ENCODE measurements around the gene CD300LG.

DNA sequence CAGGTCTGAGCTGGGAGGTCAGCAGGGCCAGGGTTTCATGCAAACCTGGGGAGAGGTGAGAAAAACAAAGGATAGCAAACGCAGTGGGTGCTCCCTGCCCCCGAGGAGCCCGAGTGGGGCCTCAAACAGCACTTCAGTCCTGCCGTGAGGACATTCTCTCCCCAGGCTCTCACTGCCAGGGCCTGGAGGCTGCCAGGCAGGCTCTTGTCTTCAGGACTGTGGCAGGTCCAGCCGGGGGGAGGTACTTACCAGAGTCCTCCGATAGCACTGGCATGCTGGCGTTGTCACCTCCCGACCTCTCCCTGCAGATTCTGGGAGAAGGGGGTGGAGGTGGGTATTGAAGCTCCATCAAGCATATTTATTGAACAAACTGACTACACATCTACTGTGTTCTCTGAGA, 15.3 kb upstream of the CD300LG start:
- TF ChIP-seq, protein P1, sequence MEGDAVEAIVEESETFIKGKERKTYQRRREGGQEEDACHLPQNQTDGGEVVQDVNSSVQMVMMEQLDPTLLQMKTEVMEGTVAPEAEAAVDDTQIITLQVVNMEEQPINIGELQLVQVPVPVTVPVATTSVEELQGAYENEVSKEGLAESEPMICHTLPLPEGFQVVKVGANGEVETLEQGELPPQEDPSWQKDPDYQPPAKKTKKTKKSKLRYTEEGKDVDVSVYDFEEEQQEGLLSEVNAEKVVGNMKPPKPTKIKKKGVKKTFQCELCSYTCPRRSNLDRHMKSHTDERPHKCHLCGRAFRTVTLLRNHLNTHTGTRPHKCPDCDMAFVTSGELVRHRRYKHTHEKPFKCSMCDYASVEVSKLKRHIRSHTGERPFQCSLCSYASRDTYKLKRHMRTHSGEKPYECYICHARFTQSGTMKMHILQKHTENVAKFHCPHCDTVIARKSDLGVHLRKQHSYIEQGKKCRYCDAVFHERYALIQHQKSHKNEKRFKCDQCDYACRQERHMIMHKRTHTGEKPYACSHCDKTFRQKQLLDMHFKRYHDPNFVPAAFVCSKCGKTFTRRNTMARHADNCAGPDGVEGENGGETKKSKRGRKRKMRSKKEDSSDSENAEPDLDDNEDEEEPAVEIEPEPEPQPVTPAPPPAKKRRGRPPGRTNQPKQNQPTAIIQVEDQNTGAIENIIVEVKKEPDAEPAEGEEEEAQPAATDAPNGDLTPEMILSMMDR (IDR thresholded peaks at IDR 0.05; ENCODE audit: poor library complexity) = no peak
- TF ChIP-seq EZH2phosphoT487 (IDR thresholded peaks at IDR 0.05; ENCODE audit: low read depth, severe bottlenecking, unreplicated experiment) = no peak
